HuH-7 (cell line): ENCODE results near the gene PACS1.
A peak's percentile ranks its signal among the peaks of the same experiment; 100 is the strongest.

ENCODE experiments used
- DNase-seq: peaks from one replicate; pipeline ENCODE4 v3.0.0; 2011; ENCODE audit warnings: low spot score

The PACS1 gene

DNA sequence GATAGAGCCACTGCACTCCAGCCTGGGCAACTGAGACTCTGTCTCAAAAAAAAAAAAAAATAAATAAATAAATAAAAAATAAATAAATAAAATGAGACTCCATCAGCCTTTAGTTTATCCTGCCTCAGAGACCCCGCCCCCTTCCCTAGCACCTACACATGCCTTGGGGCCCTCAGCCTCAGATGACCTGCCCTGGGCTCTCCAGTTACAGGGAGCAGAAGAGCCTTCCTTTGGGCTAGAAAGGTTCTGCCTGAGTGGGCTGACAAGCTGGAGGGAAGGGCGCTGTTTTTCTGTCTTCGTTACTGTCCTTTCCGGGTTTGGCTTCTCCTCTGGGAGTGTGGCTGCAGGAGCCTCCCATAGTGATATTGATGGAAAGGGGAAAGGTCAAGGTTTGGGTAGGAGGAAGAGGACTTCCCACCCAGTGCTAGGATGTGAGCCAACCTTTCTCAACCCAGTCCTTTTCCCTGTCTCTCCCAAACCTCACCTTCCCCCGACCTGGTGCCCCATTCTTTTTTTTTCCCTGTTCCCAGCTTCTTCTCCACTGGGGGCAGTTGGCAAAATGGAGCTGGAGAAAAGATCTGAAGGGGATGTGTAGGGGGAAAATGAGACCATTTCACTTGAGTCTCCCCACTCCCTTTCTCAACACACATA lies 19.4 kb upstream of the PACS1 start:
- peak; percentile 36 for DNase-seq

DNA sequence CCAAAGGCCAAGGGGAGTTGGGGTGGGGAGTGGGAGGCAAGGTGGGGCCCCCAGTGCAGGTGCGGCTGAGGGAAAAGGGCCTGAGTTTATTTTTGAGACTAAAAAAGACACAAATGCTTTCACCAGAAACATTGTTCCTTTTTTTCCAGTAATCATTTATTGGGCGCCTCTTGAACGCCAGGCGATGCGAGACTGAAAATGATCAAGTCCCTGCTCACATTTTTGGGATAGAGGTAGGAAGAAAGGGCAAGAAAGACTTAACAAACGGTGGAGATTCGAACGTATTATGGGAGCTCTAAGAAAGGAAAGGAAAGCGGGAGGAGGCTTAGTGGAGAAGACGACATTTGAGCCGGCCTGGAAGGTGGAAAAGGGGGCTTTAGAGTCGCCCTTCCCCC lies 18.7 kb upstream of the PACS1 start:
- no peak for DNase-seq

DNA sequence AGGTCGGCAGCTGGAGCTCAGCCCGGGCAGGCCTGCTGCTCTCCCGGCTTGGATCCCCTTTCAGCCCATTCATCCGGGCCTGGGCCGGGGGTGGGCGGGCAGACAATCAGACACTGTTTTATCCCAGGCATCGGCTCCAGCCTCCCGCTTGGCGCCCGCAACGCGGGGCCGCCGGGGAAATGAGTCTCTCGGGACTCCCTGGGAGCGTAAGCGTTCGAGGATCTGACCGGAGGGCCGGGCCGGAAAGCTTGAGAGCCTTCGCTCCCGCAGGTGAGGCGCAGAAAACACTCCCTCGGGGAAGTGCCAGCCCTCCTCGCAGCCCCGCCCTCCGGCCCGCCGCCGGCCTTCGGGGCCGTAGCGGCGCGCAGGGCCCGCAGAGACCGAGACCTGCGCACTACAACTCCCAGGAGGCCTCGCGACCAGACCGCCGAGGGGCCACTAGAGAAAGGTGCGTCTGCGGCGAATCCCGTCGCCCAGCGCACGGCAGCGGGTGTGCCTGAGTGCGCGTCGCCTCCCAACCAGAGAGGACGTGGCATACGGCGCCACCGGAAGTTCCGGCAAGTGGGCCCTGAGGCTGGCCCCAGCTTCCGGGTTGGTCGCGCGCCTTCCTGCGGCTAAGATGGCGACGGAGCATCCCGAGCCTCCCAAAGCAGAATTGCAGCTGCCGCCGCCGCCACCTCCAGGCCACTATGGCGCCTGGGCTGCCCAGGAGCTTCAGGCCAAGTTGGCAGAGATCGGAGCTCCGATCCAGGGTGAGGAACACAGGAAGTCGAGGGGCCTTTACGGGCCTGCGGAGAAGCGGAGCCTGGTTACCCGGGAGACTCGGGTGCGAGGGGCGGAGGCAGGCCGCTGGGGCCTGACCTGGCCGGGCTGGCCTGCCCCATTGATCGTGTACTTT lies 18.1 kb upstream of the PACS1 start, which contains the start of gene SF3B2:
SF3B2 (plus strand) TSS at position 599 of the 898 bp plus-strand sequence; CDS start at position 620, 21 bp downstream.
- DNase-seq, result peak; percentile 91

DNA sequence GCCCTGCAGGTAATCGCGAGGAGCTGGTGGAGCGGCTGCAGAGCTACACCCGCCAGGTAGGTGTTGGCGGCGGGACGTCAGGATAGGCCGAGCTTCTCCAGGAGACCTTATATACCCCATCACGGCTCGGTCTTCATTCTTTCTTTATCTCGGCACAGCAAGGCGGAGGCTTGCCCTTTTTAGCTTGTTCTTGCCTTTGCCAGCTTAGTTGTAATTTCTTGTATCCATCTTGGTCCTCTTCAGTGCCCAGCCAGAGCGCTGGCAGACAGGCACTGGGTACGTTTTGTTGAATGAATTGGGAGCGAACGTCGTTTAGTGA lies 17.4 kb upstream of the PACS1 start:
- DNase-seq, result no peak

DNA sequence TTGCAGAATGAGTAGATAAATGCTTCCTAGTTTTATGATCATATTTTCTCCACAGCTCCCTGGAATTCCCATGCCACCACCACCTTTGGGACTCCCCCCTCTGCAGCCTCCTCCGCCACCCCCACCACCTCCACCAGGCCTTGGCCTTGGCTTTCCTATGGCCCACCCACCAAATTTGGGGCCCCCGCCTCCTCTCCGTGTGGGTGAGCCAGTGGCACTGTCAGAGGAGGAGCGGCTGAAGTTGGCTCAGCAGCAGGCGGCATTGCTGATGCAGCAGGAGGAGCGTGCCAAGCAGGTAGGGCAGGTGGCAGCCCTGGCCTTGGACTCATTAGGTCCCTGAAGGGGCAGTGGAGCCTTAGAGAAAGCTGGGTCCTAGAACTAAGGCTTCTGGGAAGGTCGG lies 15.1 kb upstream of the PACS1 start:
- no peak for DNase-seq

DNA sequence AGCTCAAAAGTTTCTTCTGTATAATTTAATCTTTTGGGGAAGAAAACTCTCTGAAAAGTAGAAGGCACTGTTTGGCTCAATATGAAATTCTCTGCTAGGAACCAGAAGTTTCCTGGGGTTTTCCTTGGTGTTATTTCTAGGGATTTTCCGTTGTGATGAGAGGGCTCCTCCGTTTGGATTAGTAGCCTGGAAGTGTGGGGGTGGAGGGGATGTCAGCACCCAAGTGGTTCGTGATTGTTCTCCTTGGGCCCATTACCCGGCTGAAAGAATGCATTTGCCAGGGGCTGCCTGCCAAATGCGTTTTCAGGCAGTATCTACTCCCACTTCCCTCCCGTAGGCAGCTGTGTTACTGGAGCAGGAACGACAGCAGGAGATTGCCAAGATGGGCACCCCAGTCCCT lies 13.6 kb upstream of the PACS1 start:
- no peak for DNase-seq

DNA sequence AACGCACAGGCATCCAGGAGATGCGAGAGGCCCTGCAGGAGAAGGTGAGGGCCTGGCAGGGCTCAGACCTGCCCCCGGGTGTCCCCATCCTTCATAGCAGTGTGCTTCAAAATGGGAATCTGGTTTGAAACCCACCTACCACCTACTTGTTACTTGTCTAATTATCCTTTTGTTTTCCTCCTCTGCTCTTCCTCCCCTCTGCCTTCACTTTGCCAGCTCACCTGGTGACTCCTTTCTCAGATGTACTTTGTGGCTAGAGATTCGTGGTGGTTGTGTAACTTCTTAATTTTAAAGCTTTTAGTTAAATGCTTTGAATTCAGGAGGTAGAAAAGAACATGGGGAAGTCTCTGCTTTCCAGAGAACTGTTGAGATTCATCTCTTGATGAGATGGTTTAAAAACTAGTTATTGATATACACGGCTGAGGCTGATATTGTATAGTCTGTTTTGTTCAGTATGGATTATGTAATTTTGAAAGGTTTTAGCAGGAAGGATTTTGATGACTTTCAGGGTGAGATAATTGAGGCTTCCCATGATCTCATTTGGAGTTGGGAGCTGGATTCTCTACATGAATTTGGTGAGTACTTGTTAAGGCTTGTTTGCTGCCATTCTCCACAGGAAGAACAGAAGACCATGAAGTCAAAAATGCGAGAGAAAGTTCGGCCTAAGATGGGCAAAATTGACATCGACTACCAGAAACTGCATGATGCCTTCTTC lies 9.9 kb upstream of the PACS1 start:
- no peak for DNase-seq

DNA sequence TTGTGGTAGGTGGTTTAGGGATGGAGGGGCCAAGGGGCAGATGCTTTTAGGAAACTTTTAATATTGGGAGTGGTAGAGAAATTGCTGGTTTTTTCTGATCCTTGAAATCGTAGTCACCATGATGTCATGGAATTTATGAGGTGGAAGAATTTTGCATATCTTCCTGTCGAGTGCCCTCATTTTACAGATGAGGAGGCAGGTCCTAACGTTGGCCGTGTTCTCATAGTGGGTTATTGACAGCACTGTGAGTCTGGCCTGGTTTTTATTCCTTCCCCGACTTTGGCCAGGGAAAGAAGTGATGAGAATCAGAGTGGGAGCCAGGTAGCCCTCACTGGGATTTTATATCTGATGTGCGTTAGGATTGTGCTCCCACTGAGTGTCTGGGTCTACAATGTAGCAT lies 8.8 kb upstream of the PACS1 start:
- no peak for DNase-seq

DNA sequence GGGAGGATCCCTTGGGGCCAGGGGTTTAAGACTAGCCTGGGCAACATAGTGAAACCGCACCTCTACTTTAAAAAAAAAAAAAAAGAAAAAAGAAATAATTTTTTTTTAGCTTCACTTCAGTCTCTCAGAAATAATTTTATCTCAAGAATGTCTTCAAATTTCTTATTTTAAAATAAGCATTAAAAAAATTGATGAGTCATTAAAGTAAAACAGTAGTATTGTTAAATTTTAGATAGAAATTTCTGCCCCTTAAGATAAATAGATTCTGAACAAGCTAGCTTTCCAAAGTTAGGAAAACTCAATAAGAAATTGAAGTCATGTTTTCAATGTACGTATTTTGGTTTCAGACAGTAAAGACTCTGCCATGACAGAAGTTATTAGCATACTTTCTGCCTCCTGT lies 7.7 kb upstream of the PACS1 start:
- DNase-seq, result no peak

DNA sequence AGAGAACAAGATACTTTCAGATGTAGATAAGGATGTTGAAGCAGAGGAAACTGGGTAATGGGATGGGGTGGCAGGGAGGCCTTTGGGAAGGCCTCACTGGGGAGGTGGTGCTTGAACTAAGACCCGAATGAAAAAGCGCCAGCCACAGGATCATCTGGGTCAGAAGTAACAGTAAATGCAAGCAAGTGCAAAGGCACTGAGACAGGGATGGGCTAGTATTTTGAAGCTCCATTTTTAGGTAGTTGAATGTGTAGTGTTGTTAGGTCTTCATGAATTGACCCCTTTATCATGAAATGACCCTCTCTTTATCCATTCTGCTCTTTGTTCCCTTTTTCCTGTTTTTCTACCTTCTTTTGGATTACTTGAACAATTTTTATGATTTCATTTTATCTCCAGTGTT lies 6.2 kb upstream of the PACS1 start:
- no peak for DNase-seq

DNA sequence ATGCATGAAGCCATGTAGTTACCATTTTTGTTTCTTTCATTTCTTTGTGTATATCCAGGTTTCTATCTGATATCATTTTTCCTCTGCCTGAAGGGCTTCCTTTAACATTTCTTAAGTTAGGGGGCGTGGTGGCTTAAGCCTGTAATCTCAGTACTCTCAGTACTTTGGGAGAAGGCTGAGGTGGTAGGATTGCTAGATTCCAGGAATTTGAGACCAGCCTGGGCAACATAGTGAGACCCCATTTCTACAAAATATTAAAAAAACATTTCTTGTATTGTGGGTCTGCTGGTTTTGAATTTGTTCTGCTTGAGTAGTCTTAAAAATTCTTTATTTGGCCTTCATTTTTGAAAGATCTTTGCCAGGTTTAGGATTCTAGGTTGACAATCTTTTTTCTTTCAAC lies 5.5 kb upstream of the PACS1 start:
- DNase-seq, result no peak

DNA sequence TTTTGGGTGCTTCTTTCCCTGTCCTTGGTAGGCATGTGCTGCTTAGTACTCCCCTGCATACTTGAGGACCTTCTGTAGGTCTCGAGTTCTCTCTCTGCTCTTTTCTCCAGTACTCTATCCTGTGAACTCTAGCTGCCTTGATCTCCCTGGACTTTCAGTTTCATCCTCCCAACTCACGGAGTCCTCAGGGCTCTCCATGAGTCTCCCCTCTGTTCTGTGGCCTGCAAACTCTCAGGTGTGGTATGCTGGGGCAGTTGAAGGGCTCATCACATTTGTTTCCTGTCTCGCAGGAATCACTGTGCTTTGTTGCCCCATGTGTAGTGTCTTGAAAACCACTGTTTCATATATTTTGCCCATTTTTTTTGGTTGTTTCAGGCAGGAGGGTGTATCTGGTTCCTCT lies 3.3 kb upstream of the PACS1 start:
- no peak for DNase-seq

DNA sequence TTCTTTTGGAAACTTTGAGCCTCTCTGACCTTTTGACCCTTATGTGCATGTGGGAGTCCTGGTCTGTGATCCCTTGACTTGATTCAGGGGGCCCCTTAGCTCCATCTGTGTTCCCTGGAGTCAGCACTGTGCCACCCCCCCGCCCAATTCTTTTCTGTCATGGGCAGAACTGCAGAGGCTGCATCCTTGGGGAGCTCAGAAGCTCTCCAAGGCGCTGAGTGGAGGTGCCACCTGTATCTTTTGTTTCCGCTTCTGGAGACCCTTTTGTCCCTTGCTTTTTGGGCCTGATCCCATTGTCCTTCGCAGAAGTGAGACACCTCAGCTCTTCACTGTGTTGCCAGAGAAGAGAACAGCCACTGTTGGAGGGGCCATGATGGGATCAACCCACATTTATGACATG lies 2.4 kb upstream of the PACS1 start:
- DNase-seq, result no peak

DNA sequence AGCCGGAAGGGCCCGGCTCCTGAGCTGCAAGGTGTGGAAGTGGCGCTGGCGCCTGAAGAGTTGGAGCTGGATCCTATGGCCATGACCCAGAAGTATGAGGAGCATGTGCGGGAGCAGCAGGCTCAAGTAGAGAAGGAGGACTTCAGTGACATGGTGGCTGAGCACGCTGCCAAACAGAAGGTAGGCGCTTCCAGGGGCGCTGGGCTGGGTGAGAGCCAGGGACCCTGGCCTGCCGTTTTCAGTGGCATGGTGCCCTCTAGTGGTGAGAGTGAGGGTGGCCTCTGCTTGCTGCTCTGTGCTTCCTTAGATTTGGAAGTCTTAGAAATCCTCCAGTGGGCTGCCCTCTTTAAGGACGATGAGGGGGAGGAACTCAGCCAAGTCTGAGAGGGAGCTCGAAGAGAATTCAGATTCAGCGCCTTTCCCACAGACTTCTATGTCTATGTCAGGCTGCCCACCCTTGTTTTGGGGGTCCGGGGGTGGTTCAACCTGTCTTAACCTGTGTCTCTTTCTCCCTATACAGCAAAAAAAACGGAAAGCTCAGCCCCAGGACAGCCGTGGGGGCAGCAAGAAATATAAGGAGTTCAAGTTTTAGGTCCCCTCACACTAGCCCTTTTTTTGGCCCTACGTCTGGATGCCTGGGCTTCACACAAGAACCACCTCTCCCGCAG lies 1.8 kb upstream of the PACS1 start:
- DNase-seq, result no peak

DNA sequence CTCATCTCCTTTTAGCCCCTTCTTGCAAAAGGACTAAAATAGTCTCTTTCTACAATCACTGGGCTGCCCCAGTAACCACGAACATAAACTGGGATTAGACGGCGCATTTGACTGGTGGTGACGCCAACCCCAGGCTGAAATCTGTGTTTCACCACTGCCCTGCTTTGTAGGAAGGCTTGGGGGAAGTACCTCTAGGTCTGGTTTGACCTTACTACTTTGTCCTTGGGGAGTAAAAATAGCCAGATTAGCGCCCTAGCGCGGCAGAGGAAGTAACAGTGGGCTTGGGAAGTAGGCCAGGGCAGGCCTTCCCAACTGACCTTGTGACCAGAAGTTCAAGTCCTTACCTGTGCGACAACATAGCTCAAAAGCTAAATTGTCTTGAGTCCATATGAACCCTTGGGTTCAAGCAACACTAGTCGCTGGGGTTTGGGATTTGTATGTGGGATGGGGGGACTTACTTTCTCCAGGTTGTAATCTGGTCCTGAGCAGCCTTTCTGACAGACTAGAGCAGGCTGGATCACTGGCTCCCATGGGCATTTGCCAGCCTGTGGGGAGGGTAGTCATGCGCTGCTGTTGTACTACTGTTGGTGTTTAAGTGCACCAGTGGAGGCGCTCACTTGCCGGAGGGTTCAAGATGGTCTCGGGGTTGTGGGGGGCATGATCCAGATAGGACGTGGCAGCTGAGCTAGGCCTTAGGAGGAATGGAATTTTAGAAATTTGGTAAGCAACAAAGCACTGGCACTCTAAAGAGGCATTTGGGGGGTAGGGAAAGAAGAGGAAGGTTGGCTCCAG lies 953 bp upstream of the PACS1 start:
- DNase-seq, result no peak

DNA sequence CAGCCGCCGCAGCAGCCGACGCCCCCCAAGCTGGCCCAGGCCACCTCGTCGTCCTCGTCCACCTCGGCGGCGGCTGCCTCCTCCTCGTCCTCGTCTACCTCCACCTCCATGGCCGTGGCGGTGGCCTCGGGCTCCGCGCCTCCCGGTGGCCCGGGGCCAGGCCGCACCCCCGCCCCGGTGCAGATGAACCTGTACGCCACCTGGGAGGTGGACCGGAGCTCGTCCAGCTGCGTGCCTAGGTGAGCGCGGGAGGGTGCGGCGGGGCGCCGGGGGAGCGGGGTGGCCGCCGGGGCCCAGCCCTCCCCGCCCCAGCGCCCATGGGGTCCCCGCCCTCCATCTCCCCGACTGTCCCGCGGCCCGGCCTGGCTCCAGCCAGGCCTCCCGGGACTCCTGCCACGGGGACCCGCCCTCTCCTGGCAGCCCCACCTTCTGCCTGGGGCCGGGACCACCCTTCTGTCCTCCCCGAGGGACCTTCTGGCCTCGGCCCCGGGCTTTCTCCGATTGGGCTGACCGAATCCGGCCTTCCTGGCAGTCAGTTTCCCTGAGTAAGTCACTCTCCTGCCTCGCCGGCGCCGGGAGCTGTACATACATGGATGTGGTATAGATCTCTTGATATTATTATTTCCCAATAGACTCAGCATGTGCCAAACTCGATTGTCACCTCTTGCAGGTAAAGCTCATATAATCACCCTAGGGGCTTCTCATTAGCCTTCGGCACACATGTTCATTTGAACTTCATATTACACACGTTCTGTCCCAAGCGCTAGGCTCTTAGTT lies 720 bp downstream of the PACS1 start:
- no peak for DNase-seq

DNA sequence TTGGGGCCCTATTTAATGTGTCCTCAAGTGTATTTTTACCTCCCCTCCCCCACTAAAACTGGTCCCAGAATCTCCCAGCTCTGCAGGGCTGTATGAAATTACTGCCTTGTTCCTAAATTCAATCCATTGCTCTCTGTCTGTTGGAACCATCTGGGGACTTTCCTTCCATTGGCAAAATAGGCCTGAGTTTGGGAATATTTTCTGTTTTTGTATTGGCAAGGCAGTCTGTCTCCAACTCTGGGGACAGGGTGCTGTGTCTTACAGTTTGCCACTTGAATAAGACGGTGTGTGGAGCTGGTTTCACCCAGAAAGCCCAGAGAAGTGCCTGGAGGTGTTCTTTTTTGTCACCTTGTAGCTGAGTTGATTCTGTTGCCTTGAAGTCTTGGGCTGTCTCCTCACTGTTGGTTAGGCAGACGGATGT lies 1.3 kb downstream of the PACS1 start:
- DNase-seq, result no peak

DNA sequence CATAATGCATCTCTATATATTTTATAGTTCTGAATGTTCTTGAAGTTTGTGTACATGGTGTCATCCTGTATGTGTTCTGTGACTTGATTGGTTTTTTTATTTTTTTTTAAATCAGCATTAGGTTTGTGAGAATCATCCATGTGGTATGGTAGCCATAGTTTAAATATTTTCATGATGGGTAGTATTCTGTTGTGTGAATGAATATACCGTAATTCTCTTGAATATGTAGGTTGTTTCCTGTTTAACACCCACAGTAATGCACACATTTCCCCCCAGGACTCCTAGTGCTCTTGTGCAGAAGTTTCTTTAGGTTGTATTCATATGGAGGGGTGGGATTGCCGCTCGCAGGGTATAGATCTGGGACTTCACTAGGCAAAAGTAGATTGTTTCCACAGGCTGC lies 2.0 kb downstream of the PACS1 start:
- DNase-seq, result no peak

DNA sequence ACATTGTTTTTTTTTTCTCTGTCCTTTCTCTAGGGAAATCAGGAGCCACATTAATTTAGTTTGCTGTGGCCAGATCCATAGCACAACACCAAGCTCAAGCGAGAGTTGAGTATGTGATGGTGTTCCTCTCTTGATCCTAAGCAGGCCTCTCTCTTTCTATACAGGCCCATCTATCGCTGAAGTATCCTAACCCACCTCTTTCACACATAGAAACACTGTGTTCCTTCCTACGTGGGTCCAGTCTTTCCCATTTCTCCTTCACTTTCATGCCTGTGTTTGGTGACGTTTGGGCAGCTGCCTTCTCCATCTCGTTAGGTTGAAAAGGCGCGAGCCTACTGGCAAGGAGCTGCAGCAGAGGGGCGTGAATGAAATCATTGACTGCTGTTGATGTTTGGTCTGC lies 2.4 kb downstream of the PACS1 start:
- no peak for DNase-seq

DNA sequence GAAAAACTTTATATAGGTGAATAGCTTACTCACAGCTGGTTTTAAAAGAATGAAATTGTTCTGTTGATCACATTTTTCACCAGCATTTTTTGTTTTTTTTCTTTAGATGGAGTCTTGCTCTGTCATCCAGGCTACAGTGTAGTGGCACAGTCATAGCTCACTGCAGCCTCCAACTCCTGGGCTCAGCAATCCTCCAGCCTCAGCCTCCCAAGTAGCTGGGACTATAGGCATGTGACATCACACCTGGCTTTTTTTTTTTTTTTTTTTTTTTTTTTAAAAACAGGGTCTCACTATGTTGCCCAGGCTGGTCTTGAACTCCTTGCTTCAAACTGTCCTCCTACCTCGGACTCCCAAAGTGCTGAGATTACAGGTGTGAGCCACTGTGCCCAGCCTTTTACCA lies 3.6 kb downstream of the PACS1 start:
- no peak for DNase-seq

DNA sequence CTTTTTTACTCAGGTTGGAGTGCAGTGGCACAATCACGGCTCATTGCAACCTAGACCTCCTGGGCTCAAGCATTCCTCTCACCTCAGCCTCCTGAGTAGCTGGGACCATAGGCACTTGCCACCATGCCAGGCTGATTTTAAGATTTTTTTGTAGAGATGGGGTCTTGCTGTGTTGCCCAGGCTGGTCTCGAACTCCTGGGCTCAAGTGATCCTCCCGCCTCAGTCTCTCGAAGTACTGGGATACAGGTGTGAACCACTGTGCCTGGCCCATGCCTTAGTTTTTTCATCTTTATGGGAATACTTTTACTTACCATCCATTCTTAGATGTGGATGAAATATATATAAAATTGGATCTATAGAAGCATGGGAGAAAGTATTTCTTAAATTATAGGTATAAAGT lies 5.2 kb downstream of the PACS1 start:
- DNase-seq, result no peak
